ENCODE results near the gene TOX2.

The TOX2 gene

DNA sequence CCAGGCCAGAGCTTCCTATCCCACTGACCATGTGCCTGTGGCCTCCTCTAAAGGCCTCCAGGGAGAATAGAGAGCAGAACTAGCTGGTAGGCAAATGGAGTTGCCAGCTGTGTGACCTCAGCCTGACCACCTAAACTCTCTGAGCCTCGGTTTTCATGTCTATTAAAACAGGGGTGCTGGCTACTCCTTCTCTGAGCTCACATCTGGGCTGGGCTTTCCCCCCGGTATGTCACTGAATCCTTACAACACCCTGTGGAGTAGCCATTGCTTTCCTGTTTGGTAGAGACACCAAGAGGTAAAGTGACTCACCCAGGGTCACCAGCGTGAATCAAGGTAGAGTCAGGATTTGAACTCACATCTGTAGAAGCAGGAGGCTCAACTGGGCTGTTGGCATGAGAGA, 140.2 kb downstream of the TOX2 start:
- ChIA-PET POLR2A (no interaction called here), CTCF (no interaction called here)
- Histone ChIP-seq H3K36me3 (ENCODE audit: control insufficient read depth in 2 of 2, insufficient read depth in 1 of 2, low read length in 2 of 2) (peaks cover 0 to 7% of the 10 kb centered on the region in 2 experiments; a peak in 1 of 3 replicates), H3K4me1 (ENCODE audit: control insufficient read depth, insufficient read depth, low read length) (no peaks in the 10 kb centered on the region), H3K27ac (ENCODE audit: extremely low read depth, low read depth, low read length) (no peak overlapping the region), H3K4me3 (ENCODE audit: low read depth, low read length) (no peak overlapping the region), H3K9me3 (ENCODE audit: control insufficient read depth, insufficient read depth, low read depth, low read length) (no peaks in the 10 kb centered on the region)
- TF ChIP-seq ZNF416 (tag by site-specific recombination; IDR thresholded peaks at IDR 0.05) (no peak), ZNF221 (tag by site-specific recombination; IDR thresholded peaks at IDR 0.05; ENCODE audit: borderline replicate concordance) (no peak), ZNF350 (tag by site-specific recombination; IDR thresholded peaks at IDR 0.05) (no peak), ZNF174 (tag by site-specific recombination; IDR thresholded peaks at IDR 0.05) (no peak), ZNF785 (tag by site-specific recombination; IDR thresholded peaks at IDR 0.05) (no peak), ZNF529 (tag by site-specific recombination; IDR thresholded peaks at IDR 0.05; ENCODE audit: insufficient replicate concordance) (no peak)
- TF ChIP-seq, protein P1, sequence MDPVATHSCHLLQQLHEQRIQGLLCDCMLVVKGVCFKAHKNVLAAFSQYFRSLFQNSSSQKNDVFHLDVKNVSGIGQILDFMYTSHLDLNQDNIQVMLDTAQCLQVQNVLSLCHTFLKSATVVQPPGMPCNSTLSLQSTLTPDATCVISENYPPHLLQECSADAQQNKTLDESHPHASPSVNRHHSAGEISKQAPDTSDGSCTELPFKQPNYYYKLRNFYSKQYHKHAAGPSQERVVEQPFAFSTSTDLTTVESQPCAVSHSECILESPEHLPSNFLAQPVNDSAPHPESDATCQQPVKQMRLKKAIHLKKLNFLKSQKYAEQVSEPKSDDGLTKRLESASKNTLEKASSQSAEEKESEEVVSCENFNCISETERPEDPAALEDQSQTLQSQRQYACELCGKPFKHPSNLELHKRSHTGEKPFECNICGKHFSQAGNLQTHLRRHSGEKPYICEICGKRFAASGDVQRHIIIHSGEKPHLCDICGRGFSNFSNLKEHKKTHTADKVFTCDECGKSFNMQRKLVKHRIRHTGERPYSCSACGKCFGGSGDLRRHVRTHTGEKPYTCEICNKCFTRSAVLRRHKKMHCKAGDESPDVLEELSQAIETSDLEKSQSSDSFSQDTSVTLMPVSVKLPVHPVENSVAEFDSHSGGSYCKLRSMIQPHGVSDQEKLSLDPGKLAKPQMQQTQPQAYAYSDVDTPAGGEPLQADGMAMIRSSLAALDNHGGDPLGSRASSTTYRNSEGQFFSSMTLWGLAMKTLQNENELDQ (tag by site-specific recombination; IDR thresholded peaks at IDR 0.05; ENCODE audit: low read depth), result no peak
- TF ChIP-seq, protein P2, sequence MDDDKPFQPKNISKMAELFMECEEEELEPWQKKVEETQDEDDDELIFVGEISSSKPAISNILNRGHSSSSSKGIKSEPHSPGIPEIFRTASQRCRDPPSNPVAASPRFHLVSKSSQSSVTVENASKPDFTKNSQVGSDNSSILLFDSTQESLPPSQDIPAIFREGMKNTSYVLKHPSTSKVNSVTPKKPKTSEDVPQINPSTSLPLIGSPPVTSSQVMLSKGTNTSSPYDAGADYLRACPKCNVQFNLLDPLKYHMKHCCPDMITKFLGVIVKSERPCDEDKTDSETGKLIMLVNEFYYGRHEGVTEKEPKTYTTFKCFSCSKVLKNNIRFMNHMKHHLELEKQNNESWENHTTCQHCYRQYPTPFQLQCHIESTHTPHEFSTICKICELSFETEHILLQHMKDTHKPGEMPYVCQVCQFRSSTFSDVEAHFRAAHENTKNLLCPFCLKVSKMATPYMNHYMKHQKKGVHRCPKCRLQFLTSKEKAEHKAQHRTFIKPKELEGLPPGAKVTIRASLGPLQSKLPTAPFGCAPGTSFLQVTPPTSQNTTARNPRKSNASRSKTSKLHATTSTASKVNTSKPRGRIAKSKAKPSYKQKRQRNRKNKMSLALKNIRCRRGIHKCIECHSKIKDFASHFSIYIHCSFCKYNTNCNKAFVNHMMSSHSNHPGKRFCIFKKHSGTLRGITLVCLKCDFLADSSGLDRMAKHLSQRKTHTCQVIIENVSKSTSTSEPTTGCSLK (tag by site-specific recombination; IDR thresholded peaks at IDR 0.05), result no peak

DNA sequence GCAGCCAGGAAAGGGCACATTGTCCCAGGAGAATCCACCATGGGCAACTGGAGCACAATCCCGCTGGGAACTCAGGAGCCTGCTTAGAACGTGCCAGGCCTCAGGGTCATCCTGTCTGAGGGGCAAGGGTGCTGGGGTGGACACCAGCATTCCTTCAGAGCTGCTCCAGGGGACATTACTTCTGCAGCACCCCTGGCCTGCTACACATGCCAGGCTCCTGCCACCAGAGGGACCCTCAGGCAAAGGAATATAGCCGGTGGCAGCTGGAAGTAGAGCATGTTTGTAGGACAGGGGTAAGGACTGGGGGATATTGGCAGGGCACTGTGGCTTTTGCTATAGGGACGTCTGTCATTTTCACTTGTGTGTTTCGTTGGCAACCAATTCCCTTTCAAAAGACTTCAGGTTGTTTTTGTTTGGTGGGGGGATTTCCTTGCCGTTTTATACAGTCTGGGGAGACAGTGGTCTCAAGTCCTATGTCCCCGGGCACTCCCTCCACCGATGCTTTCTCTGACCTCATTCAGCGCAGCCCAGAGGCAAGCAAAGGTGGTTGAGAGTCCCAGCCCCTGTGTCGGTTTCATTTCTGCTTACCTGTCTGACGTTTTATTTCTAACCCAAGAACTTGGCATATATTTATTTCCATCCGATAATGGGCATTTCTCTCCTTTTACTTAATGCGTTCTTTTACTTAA, 141.5 kb downstream of the TOX2 start:
- Histone ChIP-seq H3K4me3 (ENCODE audit: low read depth, low read length) (no peak overlapping the region), H3K36me3 (ENCODE audit: control insufficient read depth in 2 of 2, insufficient read depth in 1 of 2, low read length in 2 of 2) (peaks cover 0 to 7% of the 10 kb centered on the region in 2 experiments; a peak in 1 of 3 replicates), H3K27ac (ENCODE audit: extremely low read depth, low read depth, low read length) (no peak overlapping the region), H3K9me3 (ENCODE audit: control insufficient read depth, insufficient read depth, low read depth, low read length) (no peaks in the 10 kb centered on the region), H3K4me1 (ENCODE audit: control insufficient read depth, insufficient read depth, low read length) (no peaks in the 10 kb centered on the region)
- ChIA-PET CTCF (interaction anchor here (0.6 to 0.7 kb wide), 4 partner anchors 10 to 330 kb away, joined by 3 read pairs; no protein-coding TSS in a partner anchor), POLR2A (interaction anchor here (0.9 kb wide), 1 partner anchor 28 kb away, joined by 4 read pairs; no protein-coding TSS in a partner anchor)
- TF ChIP-seq, protein P3, sequence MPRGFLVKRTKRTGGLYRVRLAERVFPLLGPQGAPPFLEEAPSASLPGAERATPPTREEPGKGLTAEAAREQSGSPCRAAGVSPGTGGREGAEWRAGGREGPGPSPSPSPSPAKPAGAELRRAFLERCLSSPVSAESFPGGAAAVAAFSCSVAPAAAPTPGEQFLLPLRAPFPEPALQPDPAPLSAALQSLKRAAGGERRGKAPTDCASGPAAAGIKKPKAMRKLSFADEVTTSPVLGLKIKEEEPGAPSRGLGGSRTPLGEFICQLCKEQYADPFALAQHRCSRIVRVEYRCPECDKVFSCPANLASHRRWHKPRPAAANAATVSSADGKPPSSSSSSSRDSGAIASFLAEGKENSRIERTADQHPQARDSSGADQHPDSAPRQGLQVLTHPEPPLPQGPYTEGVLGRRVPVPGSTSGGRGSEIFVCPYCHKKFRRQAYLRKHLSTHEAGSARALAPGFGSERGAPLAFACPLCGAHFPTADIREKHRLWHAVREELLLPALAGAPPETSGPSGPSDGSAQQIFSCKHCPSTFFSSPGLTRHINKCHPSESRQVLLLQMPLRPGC (tag by site-specific recombination; IDR thresholded peaks at IDR 0.05), result no peak
- no peak for TF ChIP-seq ZSCAN23 (tag by site-specific recombination; IDR thresholded peaks at IDR 0.05)
- no peak for TF ChIP-seq ZNF266 (tag by site-specific recombination; IDR thresholded peaks at IDR 0.05; ENCODE audit: low read depth)
- TF ChIP-seq, protein P4, sequence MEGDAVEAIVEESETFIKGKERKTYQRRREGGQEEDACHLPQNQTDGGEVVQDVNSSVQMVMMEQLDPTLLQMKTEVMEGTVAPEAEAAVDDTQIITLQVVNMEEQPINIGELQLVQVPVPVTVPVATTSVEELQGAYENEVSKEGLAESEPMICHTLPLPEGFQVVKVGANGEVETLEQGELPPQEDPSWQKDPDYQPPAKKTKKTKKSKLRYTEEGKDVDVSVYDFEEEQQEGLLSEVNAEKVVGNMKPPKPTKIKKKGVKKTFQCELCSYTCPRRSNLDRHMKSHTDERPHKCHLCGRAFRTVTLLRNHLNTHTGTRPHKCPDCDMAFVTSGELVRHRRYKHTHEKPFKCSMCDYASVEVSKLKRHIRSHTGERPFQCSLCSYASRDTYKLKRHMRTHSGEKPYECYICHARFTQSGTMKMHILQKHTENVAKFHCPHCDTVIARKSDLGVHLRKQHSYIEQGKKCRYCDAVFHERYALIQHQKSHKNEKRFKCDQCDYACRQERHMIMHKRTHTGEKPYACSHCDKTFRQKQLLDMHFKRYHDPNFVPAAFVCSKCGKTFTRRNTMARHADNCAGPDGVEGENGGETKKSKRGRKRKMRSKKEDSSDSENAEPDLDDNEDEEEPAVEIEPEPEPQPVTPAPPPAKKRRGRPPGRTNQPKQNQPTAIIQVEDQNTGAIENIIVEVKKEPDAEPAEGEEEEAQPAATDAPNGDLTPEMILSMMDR (tag by site-specific recombination; IDR thresholded peaks at IDR 0.05), result peak; percentile 69; the same call in 1 of the 2 replicates
- no peak for TF ChIP-seq ZNF629 (tag by site-specific recombination; IDR thresholded peaks at IDR 0.05)

All from HEK293 (cell line).